SKM-1 treated with dmso at 0.1 percent for 144 hours (cell line): ENCODE measurements around the gene CRAMP1.

ENCODE experiments used
- DNase-seq: peaks from one replicate; lab custom pipeline; 2025; ENCODE audit not compliant: unreplicated experiment; lab: John Stamatoyannopoulos, UW

The CRAMP1 gene

GRCh38 chr16:1633310-1633709 is 21.1 kb downstream of the CRAMP1 start:
- DNase-seq, result no peak

- no peak for DNase-seq
Observed at GRCh38 chr16:1634541-1634940, 22.4 kb downstream of the CRAMP1 start.

- DNase-seq, result no peak
Observed at GRCh38 chr16:1635070-1635469, 22.9 kb downstream of the CRAMP1 start.

DNA sequence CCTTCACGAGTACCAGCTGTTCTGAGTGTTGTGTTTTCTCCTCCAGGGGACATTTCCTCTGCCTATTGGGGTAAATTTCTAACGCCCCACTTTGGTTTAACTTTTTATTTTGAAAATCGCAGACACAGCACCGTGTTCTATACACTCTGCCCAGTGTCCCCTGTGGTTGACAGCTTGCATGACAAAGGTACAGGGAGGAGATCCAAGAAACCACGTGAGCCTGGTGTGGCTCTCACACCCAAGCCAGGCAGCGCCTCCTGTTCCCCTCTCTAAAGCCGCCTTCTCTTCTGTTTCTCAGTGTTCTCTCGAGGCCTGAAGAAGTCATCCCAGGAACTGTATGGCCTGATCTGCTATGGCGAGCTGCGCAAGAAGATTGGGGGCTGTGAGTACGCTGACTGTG is 25.4 kb downstream of the CRAMP1 start:
- no peak for DNase-seq

DNA sequence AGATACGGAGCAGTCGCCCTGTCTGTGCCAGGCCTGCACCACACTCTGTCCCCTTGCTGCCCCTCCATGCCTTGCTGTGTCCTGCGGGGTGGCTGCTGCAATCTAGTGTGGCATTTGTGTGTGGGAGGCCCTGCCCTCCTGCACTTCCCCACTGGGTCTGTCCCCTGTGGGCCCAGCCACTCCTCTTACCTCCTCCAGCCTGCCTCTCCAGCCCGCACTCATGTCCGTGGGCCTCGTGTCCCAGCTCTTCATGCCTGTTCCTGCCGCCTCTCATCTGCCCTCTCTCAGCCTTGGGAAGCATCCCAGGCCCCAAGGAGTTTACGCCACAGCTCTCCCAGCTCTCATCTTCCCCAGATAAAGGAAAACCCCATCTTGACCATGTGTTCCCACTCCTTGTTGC is 26.6 kb downstream of the CRAMP1 start:
- no peak for DNase-seq

GRCh38 chr16:1639282-1639681 is 27.1 kb downstream of the CRAMP1 start:
- DNase-seq, result no peak

DNA sequence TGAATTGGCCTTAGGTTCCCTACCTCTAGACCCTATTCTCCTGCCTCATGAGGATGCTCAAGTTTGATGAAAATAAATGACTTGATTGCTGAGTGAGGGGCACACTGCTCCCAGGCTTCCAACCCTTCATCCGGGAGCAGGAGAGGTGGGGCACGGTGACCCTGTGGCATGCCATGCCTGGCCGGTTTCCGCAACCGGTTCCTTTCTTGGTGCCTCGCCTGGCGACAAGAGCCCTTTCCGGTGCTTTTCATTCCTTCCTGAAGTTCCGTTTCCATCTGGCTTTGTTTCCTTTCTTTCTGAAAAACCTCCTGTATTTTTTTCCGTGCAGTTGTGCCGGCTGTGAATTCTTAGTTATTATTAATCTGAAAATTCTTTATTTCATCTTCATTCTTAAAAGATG is 27.7 kb downstream of the CRAMP1 start:
- no peak for DNase-seq

GRCh38 chr16:1640261-1640941 is 28.2 kb downstream of the CRAMP1 start:
- DNase-seq, result no peak

DNA sequence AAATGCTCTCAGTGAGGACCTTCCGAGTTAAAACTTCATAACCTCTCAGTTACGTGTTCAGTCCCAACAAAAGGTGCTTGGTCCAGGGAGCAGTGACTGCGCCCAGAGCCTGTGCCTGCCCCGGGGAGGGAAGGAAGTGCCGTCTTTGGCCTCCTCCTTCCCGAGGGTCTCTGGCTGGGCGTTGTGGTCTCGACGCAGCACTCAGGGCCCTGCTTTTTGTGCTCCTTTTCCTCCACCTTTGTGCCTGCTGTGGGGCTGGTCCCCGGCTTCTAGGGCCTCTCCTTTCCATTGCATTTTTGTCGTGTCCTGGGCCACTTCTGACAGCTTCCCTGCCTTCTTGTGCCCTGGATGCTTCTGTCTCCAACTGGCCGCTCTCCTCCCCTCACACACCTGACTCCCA is 29.1 kb downstream of the CRAMP1 start:
- DNase-seq, result no peak

DNA sequence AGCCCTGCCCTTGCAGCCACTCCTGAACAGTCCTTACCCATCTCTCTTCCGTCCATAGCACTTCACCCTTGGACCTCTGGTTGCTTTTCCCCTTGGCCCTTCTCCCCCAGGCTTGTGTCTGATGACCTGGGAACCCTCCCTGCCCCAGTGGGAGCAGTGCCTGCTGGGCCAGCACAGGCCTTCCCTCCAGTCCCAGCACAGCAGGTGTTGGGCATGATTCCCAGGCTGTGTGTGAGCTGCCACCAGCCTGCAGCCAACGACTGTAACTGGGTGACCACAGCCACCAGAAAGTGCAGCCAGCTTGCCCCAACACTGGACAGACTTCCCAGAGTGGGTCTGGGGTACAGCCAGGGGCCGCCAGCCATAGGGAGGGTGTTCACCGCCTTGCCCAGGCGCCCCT is 30.0 kb downstream of the CRAMP1 start:
- DNase-seq, result no peak

DNA sequence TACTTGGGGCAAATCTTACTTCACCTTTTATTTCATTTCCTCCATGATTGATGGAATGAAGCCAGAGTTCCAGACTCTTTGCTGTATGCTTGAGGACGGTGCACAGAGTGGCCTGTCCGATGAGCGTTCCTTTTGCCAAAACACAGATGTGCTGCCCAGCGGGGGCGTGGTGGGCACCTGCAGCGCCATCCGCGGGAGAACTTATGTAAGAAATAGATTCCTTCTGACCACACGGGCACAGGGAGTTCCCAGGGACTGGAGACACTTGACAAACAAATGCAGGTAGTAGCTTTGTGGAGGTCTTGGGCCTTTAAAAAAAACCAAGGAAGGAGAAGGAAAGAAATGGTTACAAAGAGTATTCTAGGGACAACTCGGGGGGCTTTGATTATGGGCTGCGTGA is 30.6 kb downstream of the CRAMP1 start:
- no peak for DNase-seq

- no peak for DNase-seq
Observed at GRCh38 chr16:1643521-1643920, 31.4 kb downstream of the CRAMP1 start.

- no peak for DNase-seq
Observed at GRCh38 chr16:1645914-1646525, 33.9 kb downstream of the CRAMP1 start.

DNA sequence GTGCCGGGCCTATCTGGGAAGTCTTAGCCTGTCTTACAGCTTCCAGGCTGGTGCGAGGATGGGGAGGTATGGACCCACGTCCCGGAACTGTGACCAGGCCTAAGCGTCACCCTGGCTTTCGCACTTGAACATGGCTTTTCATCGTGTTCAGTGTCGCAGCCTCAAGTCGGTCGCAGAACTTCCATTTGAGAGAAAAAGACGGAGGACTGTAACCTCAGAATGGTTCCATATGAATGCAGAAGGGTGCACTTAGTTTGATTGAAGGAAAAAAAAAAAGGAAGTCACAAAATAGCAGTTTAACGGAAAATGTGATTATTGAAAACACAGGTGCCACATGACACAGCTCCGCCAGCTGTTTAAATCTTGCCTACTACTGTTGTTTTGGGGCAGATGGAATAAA is 35.7 kb downstream of the CRAMP1 start:
- DNase-seq, result no peak

- no peak for DNase-seq
Observed at GRCh38 chr16:1650131-1650530, 38.0 kb downstream of the CRAMP1 start.

GRCh38 chr16:1651094-1651973 is 39.2 kb downstream of the CRAMP1 start:
- DNase-seq, result no peak

DNA sequence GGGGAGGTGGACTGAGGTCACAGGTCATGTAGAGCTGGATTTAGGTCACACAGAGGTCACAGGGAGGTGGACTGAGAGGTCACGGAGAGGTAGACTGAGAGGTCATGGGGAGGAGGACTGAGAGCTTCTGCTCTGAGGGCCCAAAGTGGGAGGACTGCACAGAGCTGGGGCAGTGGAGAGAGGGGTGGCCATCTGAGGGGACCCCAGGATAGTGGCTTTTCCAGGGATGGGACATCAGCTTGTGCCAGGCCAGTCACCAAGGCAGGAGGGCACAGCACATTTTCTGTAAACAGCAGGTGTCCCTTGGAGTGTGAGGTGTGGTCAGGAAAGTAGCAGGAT is 39.8 kb downstream of the CRAMP1 start:
- no peak for DNase-seq

GRCh38 chr16:1653023-1653422 is 40.9 kb downstream of the CRAMP1 start:
- DNase-seq, result no peak

DNA sequence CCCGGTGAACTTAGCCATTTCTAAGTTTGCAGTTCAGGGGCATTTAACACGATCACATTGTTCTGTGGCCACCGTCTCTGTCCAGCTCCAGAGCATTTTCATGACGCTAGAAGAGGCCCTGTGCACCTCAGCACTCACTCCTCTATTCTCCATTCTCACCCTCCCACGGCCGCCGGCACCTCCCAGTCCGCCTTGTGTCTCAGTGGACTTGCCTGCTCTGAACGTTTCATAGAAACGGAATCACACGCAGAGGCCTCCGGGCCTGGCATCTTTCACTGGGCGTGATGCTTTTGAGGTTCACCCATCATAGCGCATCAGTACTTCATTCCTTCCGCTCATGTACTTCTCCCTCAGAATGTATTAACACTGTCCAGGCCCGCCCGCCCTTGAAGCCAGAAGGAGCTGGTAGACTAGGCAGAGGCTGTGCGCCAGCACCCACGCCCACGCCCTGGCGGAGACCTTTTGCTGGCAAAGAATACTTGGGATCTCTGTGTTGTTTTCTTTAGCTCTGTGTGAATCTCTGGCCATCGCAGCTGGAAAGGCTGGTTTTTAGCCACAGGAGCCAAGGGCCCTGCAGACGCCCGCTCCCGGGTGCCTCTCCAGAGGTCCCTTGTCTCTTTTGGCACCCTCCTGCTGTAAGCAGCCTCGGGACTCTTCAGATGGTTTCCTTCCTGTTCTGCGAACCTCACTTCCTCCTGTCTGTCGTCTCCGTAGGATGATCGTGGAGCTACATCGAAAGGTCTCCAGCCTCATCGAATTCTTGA is 42.5 kb downstream of the CRAMP1 start:
- DNase-seq, result no peak

DNA sequence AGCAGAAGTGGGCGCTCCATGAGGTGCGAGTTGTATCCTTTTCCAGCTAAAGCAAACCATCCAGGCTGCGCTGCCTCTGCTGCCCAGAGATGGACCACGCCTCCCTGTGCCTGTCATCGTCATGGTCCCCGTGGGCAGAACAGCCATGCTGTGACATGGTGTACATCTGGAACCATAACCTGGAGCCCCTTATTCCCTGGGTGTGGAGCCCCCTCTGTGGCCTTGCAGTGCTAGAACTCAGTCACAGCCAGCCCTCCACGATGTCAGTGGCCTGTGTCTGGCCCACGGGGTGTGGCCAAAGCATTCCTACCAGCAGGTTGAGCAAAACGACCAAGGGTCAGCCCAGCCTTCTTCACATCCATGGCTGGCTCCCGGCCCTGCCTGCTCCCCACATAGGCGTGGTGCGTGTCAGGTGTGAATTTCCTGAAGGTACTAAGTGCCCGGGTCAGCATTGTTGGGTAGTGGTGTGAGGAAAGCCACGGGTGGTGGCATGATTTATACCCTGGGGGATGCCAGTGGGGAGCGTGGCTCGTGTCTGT is 43.2 kb downstream of the CRAMP1 start:
- DNase-seq, result no peak
